Measurements from ENCODE around the gene RNF223. TPM values are rescaled to one million over a fixed set of nuclear protein-coding genes. Genes with fewer than 3 reads are reported as not detected.
"Not testable (repeated sequence)": the region's sequence is repeated elsewhere in the genome, so short reads cannot be mapped to it uniquely, and the experiment has no call there.

Gene RNF223
- polyA plus RNA-seq, 4 donors = 0.15 to 0.45 (median 0.18) TPM; not detected in 1

GRCh38 chr1:1061682-1062345 lies 12.3 kb downstream of the RNF223 start:
- Histone ChIP-seq H3K36me3 (ENCODE audit: control insufficient read depth in 3 of 3, insufficient read depth in 2 of 3, low read depth in 1 of 3, low read length in 3 of 3) (no peaks in the 10 kb centered on the region), H3K9me3 (ENCODE audit: control insufficient read depth in 2 of 2, insufficient read depth in 1 of 2, low read depth in 1 of 2, low read length in 1 of 2) (no peaks in the 10 kb centered on the region), H3K4me1 (ENCODE audit: control insufficient read depth in 3 of 3, insufficient read depth in 2 of 3, low read depth in 1 of 3, low read length in 2 of 3) (peaks cover 0 to 22% (median 2%) of the 10 kb centered on the region in 3 donors), H3K4me3 (ENCODE audit: low read depth in 1 of 3, low read length in 3 of 3) (no peak overlapping the region), H3K27me3 (ENCODE audit: control insufficient read depth in 3 of 3, insufficient read depth in 3 of 3, low read length in 3 of 3) (peaks cover 8 to 88% (median 19%) of the 10 kb centered on the region in 3 donors), H3K27ac (ENCODE audit: low read depth in 1 of 3, low read length in 2 of 3) (no peak overlapping the region)
- WGBS, 3 donors = 35 to 43% (median 42%) methylated on average over 15 to 16 of the region's 18 CpGs
- no peak for FAIRE-seq
- DNase-seq = no peak

GRCh38 chr1:1060281-1061000 lies 13.7 kb downstream of the RNF223 start:
- H3K4me1 ChIP-seq (ENCODE audit: control insufficient read depth in 3 of 3, insufficient read depth in 2 of 3, low read depth in 1 of 3, low read length in 2 of 3) = peaks cover 0 to 22% (median 2%) of the 10 kb centered on the region in 3 donors
- peaks cover 0 to 7% (median 0%) of the 10 kb centered on the region in 3 donors for H3K36me3 ChIP-seq (ENCODE audit: control insufficient read depth in 3 of 3, insufficient read depth in 2 of 3, low read depth in 1 of 3, low read length in 3 of 3)
- WGBS, 3 donors = 32 to 48% (median 32%) methylated on average over 37 to 38 of the region's 38 CpGs
- H3K27ac ChIP-seq (ENCODE audit: low read depth in 1 of 3, low read length in 2 of 3) = no peak overlapping the region
- H3K27me3 ChIP-seq (ENCODE audit: control insufficient read depth in 3 of 3, insufficient read depth in 3 of 3, low read length in 3 of 3) = peaks cover 8 to 80% (median 19%) of the 10 kb centered on the region in 3 donors
- DNase-seq (no peak), FAIRE-seq (no peak)
- no peak overlapping the region for H3K4me3 ChIP-seq (ENCODE audit: low read depth in 1 of 3, low read length in 3 of 3)
- H3K9me3 ChIP-seq (ENCODE audit: control insufficient read depth in 2 of 2, insufficient read depth in 1 of 2, low read depth in 1 of 2, low read length in 1 of 2) = no peaks in the 10 kb centered on the region

GRCh38 chr1:1059494-1060280 lies 14.4 kb downstream of the RNF223 start:
- H3K9me3 ChIP-seq (ENCODE audit: control insufficient read depth in 2 of 2, insufficient read depth in 1 of 2, low read depth in 1 of 2, low read length in 1 of 2) = no peaks in the 10 kb centered on the region
- H3K4me3 ChIP-seq (ENCODE audit: low read depth in 1 of 3, low read length in 3 of 3) = peak overlapping the region in 2 of 3 donors; percentile 9 to 56
- FAIRE-seq (no peak), DNase-seq (peak; percentile 84 to 90)
- peaks cover 0 to 20% (median 2%) of the 10 kb centered on the region in 3 donors for H3K4me1 ChIP-seq (ENCODE audit: control insufficient read depth in 3 of 3, insufficient read depth in 2 of 3, low read depth in 1 of 3, low read length in 2 of 3)
- WGBS, 3 donors = 3 to 4% (median 3%) methylated on average over 45 to 69 of the region's 69 CpGs
- no peak overlapping the region for H3K27ac ChIP-seq (ENCODE audit: low read depth in 1 of 3, low read length in 2 of 3)
- peaks cover 8 to 77% (median 19%) of the 10 kb centered on the region in 3 donors for H3K27me3 ChIP-seq (ENCODE audit: control insufficient read depth in 3 of 3, insufficient read depth in 3 of 3, low read length in 3 of 3)
- peaks cover 0 to 14% (median 0%) of the 10 kb centered on the region in 3 donors for H3K36me3 ChIP-seq (ENCODE audit: control insufficient read depth in 3 of 3, insufficient read depth in 2 of 3, low read depth in 1 of 3, low read length in 3 of 3)

- WGBS, 3 donors = 1 to 3% (median 2%) methylated on average over 25 to 48 of the region's 48 CpGs
- FAIRE-seq (no peak), DNase-seq (no peak)
- Histone ChIP-seq H3K27ac (ENCODE audit: low read depth in 1 of 3, low read length in 2 of 3) (no peak overlapping the region), H3K9me3 (ENCODE audit: control insufficient read depth in 2 of 2, insufficient read depth in 1 of 2, low read depth in 1 of 2, low read length in 1 of 2) (no peaks in the 10 kb centered on the region), H3K4me3 (ENCODE audit: low read depth in 1 of 3, low read length in 3 of 3) (peak overlapping the region in 2 of 3 donors; percentile 9 to 56), H3K27me3 (ENCODE audit: control insufficient read depth in 3 of 3, insufficient read depth in 3 of 3, low read length in 3 of 3) (peaks cover 8 to 71% (median 19%) of the 10 kb centered on the region in 3 donors), H3K36me3 (ENCODE audit: control insufficient read depth in 3 of 3, insufficient read depth in 2 of 3, low read depth in 1 of 3, low read length in 3 of 3) (peaks cover 0 to 21% (median 0%) of the 10 kb centered on the region in 3 donors), H3K4me1 (ENCODE audit: control insufficient read depth in 3 of 3, insufficient read depth in 2 of 3, low read depth in 1 of 3, low read length in 2 of 3) (peaks cover 0 to 14% (median 2%) of the 10 kb centered on the region in 3 donors)
These were observed 15.1 kb downstream of the RNF223 start for GRCh38 chr1:1058921-1059493.

DNA sequence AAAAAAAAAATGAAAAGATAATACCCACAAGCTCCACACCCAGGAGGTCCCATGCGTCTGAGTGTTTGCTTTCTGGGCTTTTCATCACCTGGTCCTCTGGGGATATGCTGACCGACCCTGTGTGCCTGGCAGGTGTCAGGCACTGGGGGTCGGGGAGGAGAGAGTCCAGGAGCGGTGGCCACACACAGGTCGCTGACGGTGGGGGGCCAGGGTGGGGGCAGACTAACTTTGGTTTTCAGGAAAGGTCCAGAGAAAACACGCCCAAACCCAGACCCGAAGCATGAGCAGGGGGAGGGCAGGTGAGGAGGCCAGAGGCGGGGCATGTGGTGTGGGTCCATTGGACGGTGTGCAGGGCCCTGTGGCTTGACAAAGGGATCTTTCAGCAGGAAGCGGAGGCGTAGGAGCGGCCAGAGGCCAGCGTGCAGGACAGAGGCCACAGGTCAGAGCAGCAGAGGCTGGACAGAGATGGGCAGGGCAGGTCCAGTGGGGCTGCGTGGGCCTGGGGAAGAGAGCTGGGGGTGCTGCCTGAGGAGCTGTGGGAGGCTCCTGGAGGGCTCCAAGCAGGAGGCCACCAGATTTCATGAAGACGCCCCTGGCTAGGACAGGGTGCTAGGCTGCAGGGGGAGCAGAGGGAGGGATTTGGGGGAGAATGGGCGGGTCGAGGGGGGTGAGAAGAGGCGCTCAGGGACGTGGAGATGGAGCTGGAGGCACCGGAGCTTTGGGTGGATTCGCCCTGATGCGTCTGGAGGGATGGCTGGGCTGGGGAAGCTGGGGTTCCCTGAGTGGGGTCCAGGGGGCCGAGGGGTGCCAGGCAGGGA lies 15.8 kb downstream of the RNF223 start:
- Histone ChIP-seq H3K36me3 (ENCODE audit: control insufficient read depth in 3 of 3, insufficient read depth in 2 of 3, low read depth in 1 of 3, low read length in 3 of 3) (peaks cover 0 to 28% (median 0%) of the 10 kb centered on the region in 3 donors), H3K27me3 (ENCODE audit: control insufficient read depth in 3 of 3, insufficient read depth in 3 of 3, low read length in 3 of 3) (peaks cover 8 to 65% (median 19%) of the 10 kb centered on the region in 3 donors), H3K27ac (ENCODE audit: low read depth in 1 of 3, low read length in 2 of 3) (no peak overlapping the region), H3K4me1 (ENCODE audit: control insufficient read depth in 3 of 3, insufficient read depth in 2 of 3, low read depth in 1 of 3, low read length in 2 of 3) (peaks cover 0 to 12% (median 2%) of the 10 kb centered on the region in 3 donors), H3K9me3 (ENCODE audit: control insufficient read depth in 2 of 2, insufficient read depth in 1 of 2, low read depth in 1 of 2, low read length in 1 of 2) (no peaks in the 10 kb centered on the region), H3K4me3 (ENCODE audit: low read depth in 1 of 3, low read length in 3 of 3) (peak overlapping the region in 1 of 3 donors; percentile 56)
- DNase-seq (no peak), FAIRE-seq (no peak)
- WGBS, 3 donors = 11 to 23% (median 14%) methylated on average over 21 to 24 of the region's 24 CpGs

DNA sequence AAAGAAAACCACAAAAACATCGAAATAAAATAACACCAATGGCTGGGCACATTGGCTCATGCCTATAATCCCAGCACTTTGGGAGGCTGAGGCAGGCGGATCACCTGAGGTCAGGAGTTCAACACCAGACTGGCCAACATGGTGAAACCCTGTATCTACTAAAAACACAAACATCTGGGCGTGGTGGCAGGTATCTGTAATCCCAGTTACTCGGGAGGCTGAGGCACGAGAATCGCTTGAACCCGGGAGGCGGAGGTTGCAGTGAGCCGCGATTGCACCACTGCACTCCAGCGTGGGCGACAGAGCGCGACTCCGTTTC lies 16.4 kb downstream of the RNF223 start:
- not testable (repeated sequence) for H3K4me3 ChIP-seq (ENCODE audit: low read depth in 1 of 3, low read length in 3 of 3); DNase-seq; H3K9me3 ChIP-seq (ENCODE audit: control insufficient read depth in 2 of 2, insufficient read depth in 1 of 2, low read depth in 1 of 2, low read length in 1 of 2); FAIRE-seq; H3K27ac ChIP-seq (ENCODE audit: low read depth in 1 of 3, low read length in 2 of 3)
- Histone ChIP-seq H3K4me1 (ENCODE audit: control insufficient read depth in 3 of 3, insufficient read depth in 2 of 3, low read depth in 1 of 3, low read length in 2 of 3) (peaks cover 0 to 12% (median 2%) of the 10 kb centered on the region in 3 donors), H3K27me3 (ENCODE audit: control insufficient read depth in 3 of 3, insufficient read depth in 3 of 3, low read length in 3 of 3) (peaks cover 8 to 59% (median 15%) of the 10 kb centered on the region in 3 donors), H3K36me3 (ENCODE audit: control insufficient read depth in 3 of 3, insufficient read depth in 2 of 3, low read depth in 1 of 3, low read length in 3 of 3) (peaks cover 0 to 34% (median 0%) of the 10 kb centered on the region in 3 donors)
- 24 to 59% (median 41%) methylated on average over 15 of the region's 15 CpGs for WGBS, 3 donors

DNA sequence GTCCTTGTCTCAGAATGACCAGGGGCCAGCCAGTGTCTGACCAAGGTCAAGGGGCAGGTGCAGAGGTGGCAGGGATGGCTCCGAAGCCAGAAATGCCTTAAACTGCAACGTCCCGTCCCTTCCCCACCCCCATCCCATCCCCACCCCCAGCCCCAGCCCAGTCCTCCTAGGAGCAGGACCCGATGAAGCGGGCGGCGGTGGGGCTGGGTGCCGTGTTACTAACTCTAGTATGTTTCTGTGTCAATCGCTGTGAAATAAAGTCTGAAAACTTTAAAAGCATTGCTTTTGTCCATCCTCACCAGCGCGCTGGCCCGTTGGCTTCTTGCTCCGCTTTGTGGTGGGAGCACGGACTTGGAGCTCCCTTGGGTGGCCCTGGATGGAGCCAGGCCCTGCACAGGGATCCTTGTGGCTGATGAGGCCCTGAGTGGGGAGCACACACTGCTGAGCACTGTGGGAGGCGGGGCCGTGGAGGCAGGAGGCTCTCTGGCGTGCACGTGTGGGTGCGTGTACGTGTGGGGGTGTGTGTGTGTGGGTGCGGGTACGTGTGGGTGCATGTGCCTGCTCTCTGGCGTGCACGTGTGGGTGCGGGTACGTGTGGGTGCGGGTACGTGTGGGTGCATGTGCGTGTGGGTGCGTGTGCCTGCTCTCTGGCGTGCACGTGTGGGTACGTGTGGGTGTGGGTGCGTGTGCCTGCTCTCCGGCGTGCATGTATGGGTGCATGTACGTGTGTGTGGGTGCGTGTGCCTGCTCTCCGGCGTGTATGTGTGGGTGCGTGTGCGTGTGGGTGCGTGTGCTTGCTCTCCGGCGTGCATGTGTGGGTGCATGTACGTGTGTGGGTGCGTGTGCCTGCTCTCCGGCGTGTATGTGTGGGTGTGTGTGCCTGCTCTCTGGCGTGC lies 18.0 kb downstream of the RNF223 start:
- Histone ChIP-seq H3K36me3 (ENCODE audit: control insufficient read depth in 3 of 3, insufficient read depth in 2 of 3, low read depth in 1 of 3, low read length in 3 of 3) (peaks cover 3 to 50% (median 4%) of the 10 kb centered on the region in 3 donors), H3K27me3 (ENCODE audit: control insufficient read depth in 3 of 3, insufficient read depth in 3 of 3, low read length in 3 of 3) (peaks cover 8 to 43% (median 8%) of the 10 kb centered on the region in 3 donors), H3K9me3 (ENCODE audit: control insufficient read depth in 2 of 2, insufficient read depth in 1 of 2, low read depth in 1 of 2, low read length in 1 of 2) (no peaks in the 10 kb centered on the region), H3K27ac (ENCODE audit: low read depth in 1 of 3, low read length in 2 of 3) (no peak overlapping the region), H3K4me3 (ENCODE audit: low read depth in 1 of 3, low read length in 3 of 3) (no peak overlapping the region), H3K4me1 (ENCODE audit: control insufficient read depth in 3 of 3, insufficient read depth in 2 of 3, low read depth in 1 of 3, low read length in 2 of 3) (peaks cover 0 to 9% (median 2%) of the 10 kb centered on the region in 3 donors)
- DNase-seq (no peak), FAIRE-seq (no peak)
- 84 to 88% (median 87%) methylated on average over 46 to 50 of the region's 50 CpGs for WGBS, 3 donors

Measured in small intestine (tissue), 7 donors.